CD4-positive, alpha-beta T cell treated with Interleukin-10 for 1 hour (primary cell): ENCODE data around the gene KSR1.

Source experiments
- DNase-seq: peaks from one replicate; pipeline ENCODE4 v3.0.0-alpha.2; 2020

The KSR1 gene

DNA sequence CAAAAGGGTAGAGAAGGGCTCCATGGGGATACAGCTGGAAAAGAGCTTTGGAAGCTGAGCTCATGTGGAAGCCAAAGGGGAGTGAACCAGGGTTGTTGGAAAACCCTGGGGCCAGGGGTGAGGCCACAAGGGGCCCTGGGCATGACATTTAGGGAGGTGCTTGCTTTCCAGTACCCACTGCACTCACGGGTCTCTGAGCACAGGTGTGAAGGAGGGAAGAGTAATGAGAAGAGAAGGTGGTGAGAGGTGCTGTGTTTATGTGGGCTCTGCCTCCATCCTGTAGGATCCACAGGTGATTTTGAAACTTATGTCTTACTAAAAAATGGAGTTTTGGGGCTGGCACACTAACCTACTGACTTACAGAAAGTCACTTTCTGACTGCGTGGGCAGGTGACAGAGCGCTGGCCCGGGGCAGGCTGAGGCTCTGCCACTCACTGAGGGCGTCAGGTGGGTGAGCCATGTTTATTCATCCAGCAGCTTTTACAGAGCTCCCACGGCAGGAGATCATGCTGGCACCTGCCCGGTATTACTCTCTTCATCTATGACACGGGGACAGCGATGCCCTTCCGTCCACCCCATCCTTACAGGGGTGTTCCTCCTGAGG is 18.9 kb downstream of the KSR1 start:
- DNase-seq, result no peak

DNA sequence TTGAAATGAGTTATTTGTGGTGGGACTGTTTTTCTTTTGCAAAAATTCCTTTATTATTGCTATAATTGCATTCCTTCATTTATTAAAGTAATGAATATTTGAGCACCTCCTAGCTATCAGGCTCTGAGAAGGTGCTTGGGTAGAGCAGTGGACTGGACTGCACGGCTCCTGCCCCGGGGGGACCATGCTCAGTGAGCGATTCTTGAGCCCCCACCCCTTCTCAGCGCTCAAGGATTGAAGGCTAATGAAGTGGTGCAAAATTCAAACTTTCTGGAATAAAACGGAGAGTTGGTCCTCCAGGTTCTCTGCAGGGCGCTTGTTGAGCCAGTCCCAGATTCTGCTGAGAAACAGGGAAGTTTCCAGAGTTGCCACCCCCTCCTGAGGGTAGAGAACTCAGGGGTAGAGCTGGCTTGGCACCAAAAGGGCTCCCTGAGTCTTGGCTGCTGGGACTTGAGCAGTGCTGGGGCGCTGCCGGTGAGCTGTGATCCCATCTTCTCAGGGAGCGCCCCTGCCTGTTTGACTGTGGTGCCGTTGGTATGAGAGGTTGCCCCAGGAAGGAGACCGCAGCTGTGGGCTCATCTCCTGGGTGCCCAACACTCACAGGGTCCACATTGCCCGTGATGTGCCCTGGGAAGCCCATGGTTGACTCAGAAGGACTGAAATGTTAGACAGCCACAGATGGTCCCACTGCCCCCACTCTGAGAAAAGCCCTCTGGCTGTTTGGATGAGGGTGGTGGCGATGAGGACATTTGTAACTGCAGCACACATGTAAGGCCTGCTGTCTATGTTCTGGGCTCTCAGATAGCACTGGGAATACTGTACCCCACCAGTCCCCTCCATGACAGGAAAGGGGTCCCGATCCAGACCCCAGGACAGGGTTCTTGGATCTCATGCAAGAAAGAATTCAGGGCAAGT is 20.0 kb downstream of the KSR1 start:
- no peak for DNase-seq

DNA sequence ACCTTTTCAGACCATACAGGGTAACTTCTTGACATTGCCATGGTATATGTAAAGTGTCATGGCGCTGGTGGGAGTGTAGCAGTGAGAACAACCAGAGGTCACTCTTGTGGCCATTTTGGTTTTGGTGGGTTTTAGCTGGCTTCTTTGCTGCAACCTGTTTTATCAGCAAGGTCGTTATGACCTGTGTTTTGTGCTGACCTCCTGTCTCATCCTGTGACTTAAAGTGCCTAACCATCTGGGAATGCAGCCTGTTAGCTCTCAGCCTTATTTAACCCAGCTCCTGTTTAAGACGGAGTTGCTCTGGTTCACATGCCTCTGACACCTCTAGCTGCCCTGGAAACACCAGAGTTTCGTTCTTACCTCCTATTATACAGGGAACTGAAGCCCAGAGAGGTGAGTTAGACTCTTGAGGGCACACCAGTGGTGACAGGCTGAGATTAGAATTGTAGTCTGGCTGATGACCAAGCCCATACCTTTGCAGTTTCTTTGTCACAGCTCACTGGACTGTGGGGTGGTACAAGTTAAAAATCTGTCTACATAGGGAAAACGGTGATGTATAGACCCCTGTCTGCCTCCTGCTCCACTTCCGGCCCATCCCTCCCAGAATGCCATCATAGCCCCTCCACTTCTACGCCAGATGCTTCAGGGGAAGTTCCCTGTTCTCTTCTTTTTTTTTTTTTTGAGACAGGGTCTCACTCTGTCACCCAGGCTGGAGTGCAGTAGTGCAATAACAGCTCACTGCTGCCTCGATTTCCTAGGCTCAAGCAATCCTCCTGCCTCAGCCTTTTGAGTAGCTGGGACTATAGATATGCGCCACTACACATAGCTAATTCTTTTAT is 21.0 kb downstream of the KSR1 start:
- no peak for DNase-seq

DNA sequence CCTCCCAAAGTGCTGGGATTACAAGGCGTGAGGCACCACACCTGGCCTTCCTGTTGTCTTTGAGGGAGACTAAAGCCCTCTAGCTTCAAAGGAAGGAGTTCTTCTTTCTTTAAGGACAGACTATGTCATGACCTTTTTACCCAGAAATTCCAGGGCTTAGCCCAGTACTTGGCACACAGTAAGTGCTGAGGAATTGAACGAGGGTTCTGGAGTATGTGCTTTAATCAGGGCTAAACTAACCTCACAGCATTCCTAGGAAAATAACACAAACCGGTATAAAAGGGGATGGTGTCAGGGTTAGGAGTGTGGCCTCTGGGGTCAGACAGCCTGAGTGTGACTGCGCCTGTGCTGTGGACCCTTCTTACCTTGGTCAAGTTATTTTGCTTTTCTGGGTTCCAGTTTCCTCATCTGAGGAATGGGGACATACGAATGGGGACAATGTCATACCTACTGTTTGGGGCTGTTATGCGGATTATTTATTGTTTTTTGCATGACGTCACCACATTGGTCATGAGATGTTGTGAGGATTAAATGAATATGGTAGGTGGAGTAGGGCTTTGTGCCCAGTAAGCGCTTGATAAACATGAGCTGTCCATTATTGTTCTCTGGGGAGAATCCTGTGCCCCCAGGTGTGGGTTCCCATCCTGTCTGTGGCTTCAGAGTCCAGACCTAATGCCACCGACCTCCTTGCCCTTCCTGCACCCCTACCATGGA is 21.9 kb downstream of the KSR1 start:
- DNase-seq, result no peak

DNA sequence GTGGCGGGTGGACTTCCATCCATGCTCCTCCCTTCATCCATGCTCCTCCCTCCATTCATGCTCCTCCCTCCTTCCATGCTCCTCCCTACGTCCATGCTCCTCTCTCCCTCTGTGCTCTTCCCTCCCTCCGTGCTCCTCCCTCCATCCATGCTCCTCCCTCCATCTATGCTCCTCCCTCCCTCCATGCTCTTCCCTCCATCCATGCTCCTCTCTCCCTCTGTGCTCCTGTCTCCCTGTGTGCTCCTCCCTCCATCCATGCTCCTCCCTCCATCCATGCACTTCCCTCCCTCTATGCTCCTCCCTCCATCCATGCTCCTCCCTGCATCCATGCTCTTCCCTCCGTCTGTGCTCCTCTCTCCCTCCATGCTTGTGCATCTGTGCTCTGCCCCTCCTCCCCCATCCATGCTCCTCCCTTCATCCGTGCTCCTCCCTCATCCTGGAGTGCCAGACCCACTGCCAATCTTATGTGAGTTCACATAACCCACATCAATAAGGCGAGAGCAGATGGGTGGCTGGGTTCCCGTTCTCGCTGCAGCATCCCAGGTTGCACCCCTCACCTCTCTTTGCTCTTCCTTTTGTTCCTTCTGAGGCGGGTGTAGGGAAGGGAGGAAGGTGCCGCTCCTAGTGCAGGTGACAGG is 22.8 kb downstream of the KSR1 start:
- DNase-seq, result no peak

DNA sequence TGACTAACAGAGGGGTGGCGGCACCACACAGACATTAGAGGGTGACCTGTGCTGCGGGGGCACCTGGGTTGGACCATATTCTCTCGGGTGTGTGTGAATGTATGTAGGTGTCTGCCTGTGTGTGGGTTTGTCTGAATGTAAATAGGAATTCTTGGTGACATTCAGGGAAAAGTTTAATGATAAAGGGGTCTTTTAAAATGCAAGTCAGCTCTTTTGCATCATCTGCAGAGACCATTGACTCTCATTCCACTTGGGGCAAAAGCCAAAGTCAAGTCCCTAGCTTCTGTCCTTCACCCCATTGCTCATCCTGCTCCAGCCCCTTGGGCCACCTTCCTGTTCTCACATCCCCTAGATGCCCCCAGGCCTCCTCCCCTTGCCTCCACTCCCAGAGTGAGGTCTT is 23.6 kb downstream of the KSR1 start:
- no peak for DNase-seq

DNA sequence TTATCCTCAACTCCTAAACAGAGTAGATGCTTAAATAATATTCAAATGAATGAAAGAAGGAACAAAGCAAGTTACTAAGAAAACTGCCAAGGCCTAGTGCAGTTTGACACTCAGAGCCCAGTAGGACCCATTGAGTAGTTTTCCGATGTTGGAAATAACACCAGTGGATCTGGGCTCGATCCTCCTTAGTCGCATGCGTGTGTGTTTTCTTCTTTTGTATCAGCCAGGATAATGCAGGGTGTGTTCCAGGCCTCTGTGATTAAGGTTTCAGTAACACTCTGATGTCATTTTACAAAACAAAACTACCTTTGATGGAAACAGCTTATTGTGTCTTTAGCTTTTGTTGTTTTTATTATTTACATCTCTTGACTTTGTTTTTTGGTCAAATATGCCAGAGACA is 24.5 kb downstream of the KSR1 start:
- no peak for DNase-seq

DNA sequence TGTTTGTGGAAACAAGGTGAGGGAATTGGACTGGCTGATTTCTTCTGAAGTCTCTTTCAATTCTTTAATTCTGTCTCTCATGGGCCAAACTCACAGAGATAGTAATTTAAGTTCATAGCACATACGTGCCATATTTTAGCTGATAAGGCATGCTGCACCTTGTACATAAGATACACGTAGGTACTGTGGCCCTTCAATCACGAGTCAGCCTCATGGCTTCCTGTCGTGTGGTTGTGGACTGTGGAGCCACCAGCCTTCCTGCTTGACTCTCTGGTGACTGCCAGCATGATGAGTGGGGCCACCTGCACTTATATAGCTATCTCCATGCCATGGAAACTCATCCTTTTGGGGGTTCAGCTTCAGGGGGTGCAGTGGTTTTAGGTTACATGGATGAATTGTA is 25.1 kb downstream of the KSR1 start:
- DNase-seq, result peak; percentile 62

DNA sequence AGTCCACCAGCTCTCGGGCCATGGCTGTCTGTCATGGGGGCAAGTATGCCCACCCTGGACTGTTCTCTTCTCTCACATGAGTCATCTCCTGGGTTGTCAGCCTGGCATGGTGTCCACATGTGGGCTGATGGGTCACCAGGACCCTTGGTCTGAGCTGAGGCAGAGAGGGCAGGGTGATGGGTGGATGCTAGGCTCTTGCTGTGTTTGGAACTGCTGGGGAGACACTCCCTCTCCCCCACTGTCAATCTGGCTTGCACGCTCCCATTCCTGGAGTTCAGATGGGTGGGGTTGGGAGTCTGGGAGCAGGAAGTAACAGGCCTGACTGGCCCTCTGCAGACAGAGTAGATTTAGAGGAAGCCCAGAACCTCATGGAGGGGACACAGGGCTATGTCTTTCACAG is 28.9 kb downstream of the KSR1 start:
- no peak for DNase-seq

DNA sequence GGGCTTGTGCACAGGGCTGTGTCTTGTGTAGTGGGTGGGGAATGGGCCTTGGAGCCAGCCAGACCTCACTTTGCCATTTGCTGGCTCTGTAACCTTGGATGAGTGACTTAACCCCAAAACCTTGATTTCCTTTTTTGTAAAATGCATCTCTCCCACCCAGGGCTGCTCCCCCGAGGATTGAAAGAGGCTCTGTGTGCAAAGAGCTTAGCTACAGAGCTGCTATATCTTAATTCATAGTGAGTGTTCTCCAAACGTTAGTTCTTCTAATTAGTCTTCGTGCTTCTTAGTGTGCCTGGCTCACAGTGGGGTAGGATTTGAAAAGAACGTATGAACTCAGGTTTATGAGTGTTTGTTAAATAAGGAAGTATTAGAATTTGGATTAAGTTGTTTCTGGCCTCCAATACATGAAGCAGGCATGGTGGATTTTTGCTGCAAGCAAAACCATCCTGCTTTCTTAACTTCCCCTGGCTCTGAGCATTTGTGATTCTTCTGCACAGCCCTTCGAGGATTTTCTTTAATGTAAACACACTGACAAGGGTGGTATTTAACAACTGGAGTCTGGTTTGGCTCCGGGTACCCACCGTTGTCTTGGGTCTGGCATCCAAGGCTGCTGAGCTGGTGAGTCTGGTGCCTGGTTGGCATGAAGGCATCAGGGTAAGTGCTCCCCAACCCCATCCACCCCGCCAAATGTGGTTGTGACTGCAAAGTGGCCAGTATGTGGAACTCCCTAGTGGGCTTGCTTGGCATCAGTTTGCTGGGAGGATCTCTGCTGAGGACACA is 29.7 kb downstream of the KSR1 start:
- DNase-seq, result no peak

DNA sequence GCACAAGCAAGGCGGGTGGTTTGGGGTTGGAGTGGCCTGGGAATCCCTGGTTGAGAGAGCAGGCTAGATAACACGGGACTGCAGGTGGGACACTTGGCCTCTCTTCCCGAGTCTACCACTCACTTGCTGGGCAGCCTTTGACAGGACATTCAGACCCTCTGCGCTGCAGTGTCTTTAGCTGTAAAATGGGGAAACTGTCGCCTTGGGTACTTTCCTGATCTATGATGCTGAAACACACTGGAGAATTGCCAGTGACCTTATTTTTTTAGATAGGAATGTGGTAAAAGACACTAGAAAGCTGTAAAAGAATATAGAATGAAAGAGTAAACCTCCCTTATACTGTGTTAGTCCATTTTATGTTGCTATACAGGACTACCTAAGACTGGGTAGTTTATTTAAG is 30.5 kb downstream of the KSR1 start:
- no peak for DNase-seq

DNA sequence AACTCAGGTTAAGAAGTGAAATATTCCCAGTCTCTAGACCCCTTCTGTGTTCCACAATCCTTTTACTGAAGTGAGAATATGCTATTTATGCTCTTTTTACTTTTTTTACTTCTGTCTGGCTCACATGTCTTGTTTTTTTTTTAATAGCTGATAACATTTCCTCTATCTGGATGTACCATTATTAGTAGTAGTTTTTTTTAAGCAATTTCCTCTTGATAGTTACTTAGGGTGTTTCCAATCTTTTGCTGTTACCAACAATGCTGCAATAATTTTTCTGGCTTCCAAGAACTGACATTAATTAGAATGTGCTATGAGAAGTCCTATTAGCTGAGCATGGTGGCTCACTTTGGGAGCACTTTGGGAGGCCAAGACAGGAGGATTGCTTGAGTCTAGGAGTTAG is 32.0 kb downstream of the KSR1 start:
- DNase-seq, result no peak

DNA sequence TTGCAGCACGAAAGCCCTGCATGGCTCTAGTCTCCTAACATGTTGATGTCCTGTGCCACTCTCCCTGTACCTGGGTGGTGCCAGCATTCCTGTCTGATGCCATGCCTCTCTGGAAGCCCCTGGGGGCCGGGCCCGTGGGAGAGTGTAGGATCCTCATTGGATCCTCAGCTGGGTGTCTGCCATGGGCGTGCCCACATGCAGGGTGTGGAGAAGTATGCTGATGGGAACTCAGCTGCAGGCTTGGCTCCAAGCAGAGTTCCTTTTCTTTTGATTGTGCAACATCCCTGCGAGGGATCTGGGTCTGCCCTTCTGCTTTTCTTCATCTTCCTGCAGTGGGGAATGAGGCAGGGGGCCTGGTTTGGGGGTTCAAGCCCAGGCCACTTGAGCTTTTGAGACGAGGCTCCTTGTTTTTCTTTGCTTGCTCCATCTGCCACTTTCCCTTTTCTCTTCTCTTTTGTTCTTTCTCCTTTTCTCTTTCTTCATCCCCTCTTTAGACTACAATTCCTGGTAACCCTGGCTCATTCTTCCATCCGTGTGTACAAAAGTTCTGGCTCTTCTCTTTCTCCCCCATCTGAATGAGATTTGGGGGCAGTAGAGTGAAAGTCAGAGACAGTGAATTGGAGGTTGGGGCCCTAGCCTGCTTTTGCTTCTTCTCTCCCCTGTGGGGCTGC is 32.9 kb downstream of the KSR1 start:
- DNase-seq, result no peak

DNA sequence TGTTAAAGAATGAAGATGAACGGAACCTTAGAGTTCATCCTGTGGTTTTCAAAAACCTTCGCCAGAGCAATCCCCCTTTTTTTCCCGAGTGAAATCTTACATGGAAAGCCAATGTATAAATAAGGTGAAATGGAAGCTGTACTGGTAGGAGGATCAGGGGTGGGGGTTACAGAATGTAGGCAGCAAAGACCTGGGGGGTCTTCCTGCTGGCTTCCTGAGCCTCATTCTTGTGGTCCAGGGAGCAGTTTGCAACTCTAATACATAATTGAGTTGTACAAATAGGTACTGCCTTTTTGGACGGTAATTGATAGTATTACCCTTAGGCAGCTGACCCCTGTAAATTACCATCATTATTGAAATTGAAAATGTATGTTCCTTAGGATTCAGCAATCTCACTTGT is 34.1 kb downstream of the KSR1 start:
- DNase-seq, result no peak

DNA sequence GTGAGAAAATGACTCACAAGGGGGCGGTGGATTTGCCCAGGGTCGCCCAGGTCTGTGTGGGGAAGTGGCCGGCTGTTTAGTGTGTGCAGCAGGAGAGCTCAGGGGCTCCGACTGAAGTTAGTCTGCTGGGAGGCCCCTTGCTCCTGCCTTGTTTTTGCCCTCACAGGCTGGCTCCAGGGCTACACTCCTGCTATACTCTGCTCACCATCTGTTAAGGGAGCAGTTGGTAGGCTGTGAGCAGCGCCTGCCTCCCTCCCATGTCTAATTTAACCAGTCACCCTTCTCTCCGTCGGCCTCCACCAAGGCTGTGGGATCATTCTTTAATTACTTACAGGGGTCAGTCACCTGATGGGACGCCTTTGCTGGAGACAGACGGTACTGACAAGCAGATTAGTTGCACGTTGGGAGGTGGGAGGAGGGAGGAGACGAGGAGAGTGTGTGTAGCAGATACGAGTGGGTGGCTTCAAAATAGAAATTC is 35.5 kb downstream of the KSR1 start:
- DNase-seq, result no peak

DNA sequence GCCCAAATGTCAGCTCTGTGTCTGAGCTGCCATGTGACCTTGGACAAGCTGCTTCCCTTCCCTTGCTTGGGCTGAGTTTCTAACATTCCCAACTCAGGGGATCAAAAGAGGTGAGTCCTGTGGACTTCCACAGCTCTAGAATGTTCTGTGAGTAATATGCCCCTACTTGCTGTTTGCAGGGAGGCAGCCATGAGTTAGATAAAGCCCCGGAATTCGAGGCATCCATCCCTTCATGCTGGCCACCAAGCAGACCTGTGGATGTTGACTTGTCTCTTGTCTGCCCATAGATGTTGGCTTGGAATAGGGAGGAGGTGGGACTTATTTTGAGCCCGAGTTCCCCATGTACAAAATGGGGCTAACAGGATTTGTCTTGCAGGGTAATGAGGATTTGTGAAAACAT is 36.2 kb downstream of the KSR1 start:
- DNase-seq, result no peak

DNA sequence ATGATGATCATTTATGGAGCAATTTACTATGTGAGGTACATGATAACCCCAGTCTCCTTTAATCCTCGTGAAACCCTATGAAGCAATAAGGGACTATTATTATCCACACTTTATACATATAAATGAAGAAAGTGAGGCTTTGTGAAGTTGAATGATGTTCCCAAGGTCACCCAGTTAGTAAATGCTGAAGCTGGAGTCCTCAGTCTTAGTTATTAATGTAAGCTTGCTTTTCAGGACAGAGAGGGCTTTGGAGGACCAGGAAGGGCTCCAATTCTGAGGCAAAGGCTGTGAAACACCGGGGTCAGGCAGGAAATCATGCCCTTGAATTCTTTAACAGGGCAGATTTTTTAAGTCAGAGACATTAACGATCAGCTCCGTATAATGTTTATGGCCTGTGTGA is 36.8 kb downstream of the KSR1 start:
- DNase-seq, result no peak

DNA sequence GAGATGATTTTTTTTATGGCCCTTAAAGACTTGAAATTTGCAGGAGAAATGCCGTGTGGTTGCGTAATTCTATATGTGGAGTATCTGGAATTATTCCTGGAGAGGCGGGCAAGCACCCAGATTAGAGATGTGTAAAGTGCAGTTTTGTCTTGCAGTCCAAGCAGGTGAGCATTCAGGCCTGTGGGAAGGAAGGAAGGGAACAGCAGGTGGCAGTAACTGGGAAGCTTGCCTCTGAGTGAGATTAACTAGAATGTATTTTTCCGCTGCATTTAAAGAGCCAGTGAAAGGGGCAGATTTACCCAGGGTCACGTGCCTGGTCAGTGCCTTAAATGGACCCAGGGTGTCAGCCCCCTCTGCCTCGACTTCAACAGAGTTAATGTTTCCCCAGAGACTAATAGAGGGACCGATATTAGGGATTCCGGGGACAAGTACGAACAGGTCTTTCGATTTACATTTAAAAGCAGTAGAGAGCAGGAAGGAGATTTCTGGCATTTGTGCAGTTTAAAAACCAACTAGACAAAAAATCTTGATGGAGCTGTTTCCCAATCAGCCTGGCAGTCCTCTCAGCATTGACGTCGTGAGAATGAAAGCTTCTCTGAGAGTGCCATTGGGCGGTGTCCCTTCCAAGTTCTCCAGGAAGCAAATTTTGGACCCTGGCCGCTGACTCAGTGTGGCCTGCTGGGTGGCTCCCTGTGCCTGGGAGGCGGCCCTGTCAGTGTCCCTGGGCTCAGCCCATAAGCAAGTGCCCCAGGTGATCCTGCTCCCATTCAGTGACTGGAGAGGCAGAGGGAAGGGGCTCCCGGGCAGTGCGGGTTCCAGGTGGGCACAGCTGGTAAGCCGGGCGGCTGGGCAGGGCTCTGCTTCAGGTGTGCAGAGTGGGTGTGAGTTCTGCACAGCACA is 38.2 kb downstream of the KSR1 start:
- no peak for DNase-seq

DNA sequence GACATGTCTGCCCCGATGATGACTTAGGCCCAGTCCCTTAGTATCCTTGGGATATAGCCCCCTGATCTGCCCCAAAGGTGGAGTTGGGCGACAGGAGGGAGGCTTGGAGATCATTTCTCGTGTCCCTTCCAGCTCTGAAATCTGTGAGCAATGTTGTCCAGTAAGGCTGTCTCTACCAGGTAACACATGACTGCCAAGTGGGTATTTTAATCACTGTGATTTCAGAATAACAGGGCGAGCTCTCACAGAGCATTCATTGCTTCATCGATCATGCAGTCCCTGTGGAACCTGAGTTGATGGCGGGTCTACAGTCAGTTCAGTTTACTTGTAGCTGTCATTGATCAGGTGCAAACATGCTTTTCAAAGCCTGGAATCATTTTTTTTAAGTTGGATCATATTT is 39.2 kb downstream of the KSR1 start:
- no peak for DNase-seq

DNA sequence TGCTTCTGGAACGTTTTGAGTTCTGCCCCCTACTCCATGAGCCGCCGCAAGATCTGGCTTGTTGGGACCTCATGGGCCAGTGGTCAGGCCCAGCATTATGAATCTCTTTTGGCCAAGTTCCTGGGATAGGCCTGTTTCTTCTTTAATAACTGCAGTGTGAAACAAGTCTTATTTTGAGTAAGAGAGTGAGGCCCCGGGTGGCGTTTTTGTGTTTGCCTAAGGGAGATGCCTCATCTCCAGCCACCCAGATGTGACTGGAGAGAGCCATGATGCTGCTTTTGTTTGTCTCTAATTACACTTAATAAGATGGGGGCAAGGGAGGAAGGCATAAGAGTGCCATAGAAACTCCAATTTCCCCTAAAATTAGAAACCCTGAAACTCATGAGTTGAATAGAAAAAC is 39.8 kb downstream of the KSR1 start:
- no peak for DNase-seq
